Osteoblast (primary cell): ENCODE measurements around the gene SPRR2B. TPM values are rescaled to one million over a fixed set of nuclear protein-coding genes. Genes with fewer than 3 reads are reported as not detected.

ENCODE experiments used
- DNase-seq: peaks from one replicate; pipeline ENCODE4 v3.0.0; 2011; ENCODE audit warnings: low spot score, mixed read lengths; ENCODE audit not compliant: insufficient read length; ENCODE audit errors: missing footprints
- H2AFZ ChIP-seq: 2 replicates; pipeline ENCODE4 v1.6.0; 2011; ENCODE audit warnings: mild to moderate bottlenecking, low read length
- H3K27ac ChIP-seq: 2 replicates; pipeline ENCODE4 v1.5.1; 2011; ENCODE audit warnings: mild to moderate bottlenecking, low read depth, low read length, moderate library complexity
- H3K27me3 ChIP-seq: 2 replicates; pipeline ENCODE4 v1.6.0; 2012; ENCODE audit warnings: mild to moderate bottlenecking, control low read depth, inconsistent platforms, low read length, moderate library complexity; ENCODE audit not compliant: insufficient read depth
- H3K36me3 ChIP-seq: 2 replicates; pipeline ENCODE4 v1.5.1; 2011; ENCODE audit warnings: mild to moderate bottlenecking, low read length, control low read depth, moderate library complexity; ENCODE audit not compliant: insufficient read depth
- H3K4me1 ChIP-seq: 2 replicates; pipeline ENCODE4 v1.5.1; 2011; ENCODE audit warnings: mild to moderate bottlenecking, low read length, control low read depth, moderate library complexity; ENCODE audit not compliant: insufficient read depth
- H3K4me2 ChIP-seq: 2 replicates; pipeline ENCODE4 v1.6.0; 2011; ENCODE audit warnings: mild to moderate bottlenecking, low read length; ENCODE audit not compliant: insufficient read depth
- H3K4me3 ChIP-seq: fragments of 200-600 bp; sonication (generic); 3 replicates; pipeline ENCODE4 v1.5.1; 2012; ENCODE audit warnings: mild to moderate bottlenecking, low read length, inconsistent platforms; ENCODE audit not compliant: insufficient read depth
- H3K79me2 ChIP-seq: 2 replicates; pipeline ENCODE4 v1.6.0; 2012; ENCODE audit warnings: mild to moderate bottlenecking, low read length, control low read depth, inconsistent platforms; ENCODE audit not compliant: insufficient read depth
- H3K9me3 ChIP-seq: 2 replicates; pipeline ENCODE4 v1.5.1; 2011; ENCODE audit warnings: low read depth, low read length, control low read depth
- H4K20me1 ChIP-seq: 2 replicates; pipeline ENCODE4 v1.6.0; 2012; ENCODE audit warnings: mild to moderate bottlenecking, low read length, control low read depth; ENCODE audit not compliant: insufficient read depth
- CTCF ChIP-seq: IDR thresholded peaks from 2 replicates; pipeline ENCODE4 v1.5.1; 2011; ENCODE audit warnings: mild to moderate bottlenecking, low read depth, low read length, moderate library complexity; ENCODE audit errors: extremely low read depth
- total RNA-seq: library from RNA; depleted of rRNA; stranded (reverse); fragments of >200 nt; gene quantifications from 2 replicates; pipeline ENCODE4 v1.2.3, GENCODE V29; 2012

SPRR2B gene
- total RNA-seq, 1 donor = not detected

GRCh38 chr1:153072806-153073726 is 1.7 kb upstream of the SPRR2B start:
- DNase-seq = peak; percentile 30
- Histone ChIP-seq H3K27me3 (no peaks in the 10 kb centered on the region), H2AFZ (no peak overlapping the region), H3K4me1 (no peaks in the 10 kb centered on the region), H4K20me1 (no peaks in the 10 kb centered on the region), H3K27ac (no peak overlapping the region), H3K79me2 (no peaks in the 10 kb centered on the region), H3K4me2 (no peak overlapping the region), H3K36me3 (no peaks in the 10 kb centered on the region), H3K4me3 (no peak overlapping the region), H3K9me3 (no peaks in the 10 kb centered on the region)
- no peak for TF ChIP-seq CTCF

- Histone ChIP-seq H3K36me3 (no peaks in the 10 kb centered on the region), H3K4me2 (no peak overlapping the region), H3K79me2 (no peaks in the 10 kb centered on the region), H3K9me3 (no peaks in the 10 kb centered on the region), H4K20me1 (no peaks in the 10 kb centered on the region), H3K27ac (no peak overlapping the region), H3K4me3 (no peak overlapping the region), H3K4me1 (no peaks in the 10 kb centered on the region), H3K27me3 (no peaks in the 10 kb centered on the region), H2AFZ (no peak overlapping the region)
- DNase-seq = no peak
- no peak for TF ChIP-seq CTCF
Observed at GRCh38 chr1:153070243-153070642, 1.2 kb downstream of the SPRR2B start.

GRCh38 chr1:153058826-153059784 is 12.3 kb downstream of the SPRR2B start:
- no peak overlapping the region for H3K4me2 ChIP-seq
- H3K79me2 ChIP-seq = no peaks in the 10 kb centered on the region
- H3K4me3 ChIP-seq = no peak overlapping the region
- no peak overlapping the region for H3K27ac ChIP-seq
- H3K27me3 ChIP-seq = no peaks in the 10 kb centered on the region
- DNase-seq = no peak
- H4K20me1 ChIP-seq = no peaks in the 10 kb centered on the region
- TF ChIP-seq CTCF = no peak
- H2AFZ ChIP-seq = no peak overlapping the region
- H3K36me3 ChIP-seq = no peaks in the 10 kb centered on the region
- no peaks in the 10 kb centered on the region for H3K4me1 ChIP-seq
- H3K9me3 ChIP-seq = no peaks in the 10 kb centered on the region
